Large intestine (tissue), 3 donors: ENCODE measurements around the gene TSPAN17. TPM values are rescaled to one million over a fixed set of nuclear protein-coding genes. Genes with fewer than 3 reads are reported as not detected.
A peak's percentile ranks its signal among the peaks of the same experiment; 100 is the strongest.
"Not testable (repeated sequence)": the region's sequence is repeated elsewhere in the genome, so short reads cannot be mapped to it uniquely, and the experiment has no call there.

ENCODE experiments used
- DNase-seq, 2 donors: peaks; one replicate each; pipeline versions ENCODE4 v3.0.0 to v3.0.0-alpha.2; 2013
- H3K27ac ChIP-seq: one replicate; pipeline ENCODE4 v1.5.1; 2013; ENCODE audit warnings: low read length
- H3K27me3 ChIP-seq: 2 replicates; pipeline ENCODE4 v1.6.1; 2013; ENCODE audit warnings: low read length; ENCODE audit not compliant: control insufficient read depth, insufficient read depth
- H3K36me3 ChIP-seq: 2 replicates; pipeline ENCODE4 v1.6.1; 2013; ENCODE audit warnings: low read length; ENCODE audit not compliant: control insufficient read depth, insufficient read depth
- H3K4me1 ChIP-seq: one replicate; pipeline ENCODE4 v1.6.1; 2013; ENCODE audit warnings: low read length; ENCODE audit not compliant: control insufficient read depth, insufficient read depth
- H3K4me3 ChIP-seq: one replicate; pipeline ENCODE4 v1.5.1; 2013; ENCODE audit warnings: low read length
- H3K9me3 ChIP-seq: one replicate; pipeline ENCODE4 v1.6.1; 2013; ENCODE audit warnings: mild to moderate bottlenecking, low read depth, low read length, moderate library complexity; ENCODE audit not compliant: control insufficient read depth
- WGBS: methylation state at CpG from one replicate; pipeline ENCODE4 v1.1.5; 2013; ENCODE audit warnings: low lambda C conversion rate; ENCODE audit not compliant: insufficient coverage; 5-methylcytosine and 5-hydroxymethylcytosine counted together
- polyA plus RNA-seq: library from polyadenylated mRNA; unstranded; fragments of 120-200 nt; gene quantifications from one replicate; pipeline ENCODE4 v1.2.1, GENCODE V29; 2013

Gene TSPAN17
- polyA plus RNA-seq, 1 donor, result 25.7 TPM

DNA sequence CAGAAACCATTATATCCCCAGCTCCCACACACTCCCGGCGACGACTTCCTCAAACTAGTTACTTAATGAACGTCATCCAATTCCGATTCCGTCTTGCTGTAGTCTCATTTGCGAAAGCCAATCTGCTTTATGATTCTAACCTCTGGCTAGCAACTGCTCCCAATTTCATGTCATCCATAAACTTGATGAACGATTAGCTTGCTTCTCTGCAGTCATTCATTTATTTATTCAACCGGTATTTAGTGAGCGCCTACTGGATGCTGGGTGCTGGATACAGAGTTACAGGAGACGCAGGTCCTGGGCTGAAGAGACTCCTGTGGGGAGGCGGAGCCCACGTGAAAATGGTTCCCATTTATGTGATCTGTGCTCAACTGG is 46.2 kb downstream of the TSPAN17 start:
- Histone ChIP-seq H3K36me3 (no peaks in the 10 kb centered on the region), H3K4me3 (no peak overlapping the region), H3K27me3 (peaks cover 41% of the 10 kb centered on the region), H3K9me3 (no peaks in the 10 kb centered on the region), H3K4me1 (peaks cover 9% of the 10 kb centered on the region), H3K27ac (no peak overlapping the region)
- DNase-seq, result peak in 1 of 2 donors; percentile 47
- WGBS, result 20% methylated on average over 1 of the region's 13 CpGs

DNA sequence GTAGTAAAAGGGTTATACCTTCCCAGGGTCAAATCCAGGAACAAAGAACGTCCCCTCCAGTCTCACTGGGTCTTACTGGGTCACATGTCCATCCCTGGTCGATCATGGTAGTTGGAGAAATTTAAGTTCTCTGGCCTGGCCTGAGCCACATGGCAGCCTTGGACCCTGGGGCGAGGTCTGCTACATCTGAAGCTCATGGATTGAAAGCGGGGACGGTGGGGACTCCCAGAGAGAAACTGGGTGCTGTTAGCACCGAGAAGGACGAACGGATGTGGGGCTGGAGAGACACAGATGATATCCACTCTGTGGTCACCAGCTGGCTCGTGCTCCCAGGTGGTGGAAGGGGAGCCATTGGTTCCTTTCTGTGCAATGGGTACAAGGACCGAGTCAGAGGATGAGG is 46.9 kb downstream of the TSPAN17 start:
- Histone ChIP-seq H3K36me3 (no peaks in the 10 kb centered on the region), H3K27me3 (peaks cover 47% of the 10 kb centered on the region), H3K4me1 (peaks cover 9% of the 10 kb centered on the region), H3K9me3 (no peaks in the 10 kb centered on the region), H3K27ac (no peak overlapping the region), H3K4me3 (no peak overlapping the region)
- no peak for DNase-seq
- no CpG with 5 or more reads among the region's 10 CpGs for WGBS

DNA sequence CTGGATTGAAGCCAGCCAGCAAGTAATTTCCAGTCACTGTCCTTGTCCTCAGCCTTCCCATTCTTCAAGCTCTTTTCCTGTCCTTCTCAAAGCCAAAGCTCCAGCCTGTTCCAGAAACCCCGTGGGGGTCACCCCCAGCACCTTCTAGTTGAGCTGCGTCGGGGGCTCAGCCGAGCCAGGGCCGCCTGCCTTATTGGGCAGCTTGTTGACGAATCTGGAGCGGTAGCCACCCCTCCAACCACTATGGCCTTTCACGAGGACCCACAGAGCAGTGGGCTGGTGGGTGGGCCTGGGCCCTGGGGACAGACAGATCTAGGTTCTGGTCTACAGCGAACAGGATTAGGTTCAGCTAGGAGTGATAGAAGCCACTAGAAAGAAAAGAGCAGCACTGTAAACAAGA is 47.3 kb downstream of the TSPAN17 start:
- no peak for DNase-seq
- H3K27ac ChIP-seq, result no peak overlapping the region
- H3K36me3 ChIP-seq, result no peaks in the 10 kb centered on the region
- no peak overlapping the region for H3K4me3 ChIP-seq
- no CpG with 5 or more reads among the region's 9 CpGs for WGBS
- peaks cover 9% of the 10 kb centered on the region for H3K4me1 ChIP-seq
- H3K9me3 ChIP-seq, result no peaks in the 10 kb centered on the region
- H3K27me3 ChIP-seq, result peaks cover 50% of the 10 kb centered on the region

DNA sequence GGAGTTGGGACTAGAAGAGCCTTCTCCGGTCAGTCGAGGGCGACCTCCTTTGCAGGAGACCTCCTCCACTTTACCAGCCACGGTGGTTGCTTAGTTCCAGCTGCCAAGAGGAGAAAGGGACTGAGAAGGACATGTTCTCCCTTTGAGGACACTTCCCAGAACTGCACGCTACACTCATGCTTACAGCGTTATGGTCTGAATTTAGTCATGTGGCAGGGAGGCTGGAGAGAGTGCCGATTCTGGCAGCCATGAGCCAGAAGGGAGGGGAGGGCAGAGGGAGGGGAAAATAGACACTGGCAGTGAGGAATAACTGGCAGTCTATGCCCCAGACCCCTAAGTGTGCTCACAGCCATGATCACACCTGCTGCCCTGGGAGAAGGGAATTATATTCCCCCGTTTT is 47.8 kb downstream of the TSPAN17 start:
- H3K36me3 ChIP-seq, result no peaks in the 10 kb centered on the region
- H3K4me3 ChIP-seq, result no peak overlapping the region
- no peak overlapping the region for H3K27ac ChIP-seq
- H3K4me1 ChIP-seq, result peaks cover 9% of the 10 kb centered on the region
- H3K9me3 ChIP-seq, result no peaks in the 10 kb centered on the region
- no CpG with 5 or more reads among the region's 8 CpGs for WGBS
- no peak for DNase-seq
- peaks cover 54% of the 10 kb centered on the region for H3K27me3 ChIP-seq

DNA sequence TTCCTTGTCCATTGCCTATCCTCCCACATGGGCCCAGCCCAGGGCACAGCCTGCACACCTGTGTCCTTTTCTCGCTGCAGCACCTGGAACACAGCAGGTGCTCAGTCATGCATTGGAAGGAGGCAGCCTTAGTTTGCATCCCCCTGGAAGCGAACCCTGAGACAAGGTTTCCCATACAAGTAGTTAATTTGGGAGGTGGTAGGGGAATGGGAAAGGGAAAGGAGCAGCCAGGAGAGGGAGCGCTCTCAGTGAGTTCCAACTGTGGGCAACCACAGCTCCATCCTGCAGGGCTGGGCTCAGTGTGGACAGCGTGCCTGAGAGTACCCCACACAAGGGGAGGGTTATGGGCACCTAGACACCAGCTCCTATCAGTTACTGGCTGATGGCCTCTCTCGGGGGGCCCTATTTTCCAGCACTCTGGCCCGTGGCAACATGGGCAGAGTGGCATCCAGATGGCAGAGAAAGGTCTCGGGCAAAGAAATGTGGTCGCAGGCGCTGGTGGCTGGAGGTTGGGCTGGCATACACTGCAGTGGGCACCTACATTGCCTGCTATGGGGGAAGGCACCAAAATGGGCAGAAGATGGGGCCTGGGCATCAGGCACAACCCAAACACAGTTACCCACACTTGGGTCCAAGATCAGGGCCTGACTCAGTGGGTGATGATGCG is 50.1 kb downstream of the TSPAN17 start:
- no peak overlapping the region for H3K27ac ChIP-seq
- H3K9me3 ChIP-seq, result no peaks in the 10 kb centered on the region
- H3K4me3 ChIP-seq, result no peak overlapping the region
- peaks cover 7% of the 10 kb centered on the region for H3K4me1 ChIP-seq
- 100% methylated on average over 3 of the region's 10 CpGs for WGBS
- DNase-seq, result no peak
- H3K27me3 ChIP-seq, result peaks cover 61% of the 10 kb centered on the region
- H3K36me3 ChIP-seq, result no peaks in the 10 kb centered on the region

DNA sequence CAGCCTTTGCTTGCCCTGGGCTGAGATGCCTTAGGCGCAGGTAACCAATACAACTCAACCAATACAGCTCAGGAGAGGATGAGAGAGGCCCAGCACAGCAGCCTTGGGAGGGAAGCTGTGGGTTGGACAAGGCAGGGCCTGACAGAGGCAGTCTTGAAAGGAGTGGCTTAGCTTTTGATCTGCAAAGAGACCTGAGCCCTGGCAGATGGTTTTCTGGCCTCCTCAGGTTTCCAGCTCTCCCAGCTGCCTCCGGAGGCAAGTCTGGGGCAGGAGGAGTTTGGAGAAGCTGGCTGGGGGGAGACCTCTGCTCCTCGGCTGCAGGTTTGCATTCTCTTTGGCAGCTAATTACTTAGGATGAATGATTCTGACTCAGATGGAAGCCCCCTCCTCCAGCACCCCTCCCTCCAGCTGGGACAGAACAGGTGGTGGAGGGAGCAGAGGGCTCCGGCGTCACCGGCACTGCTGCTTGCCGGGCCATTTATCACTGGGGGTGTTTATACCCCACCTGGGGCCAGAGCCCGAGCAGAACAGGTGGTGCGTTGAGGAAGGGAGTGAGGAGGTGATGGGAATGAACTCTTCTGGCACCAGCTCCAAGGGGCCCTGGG is 50.8 kb downstream of the TSPAN17 start:
- WGBS, result no CpG with 5 or more reads among the region's 9 CpGs
- Histone ChIP-seq H3K4me3 (no peak overlapping the region), H3K27ac (no peak overlapping the region), H3K4me1 (peaks cover 3% of the 10 kb centered on the region), H3K36me3 (no peaks in the 10 kb centered on the region), H3K27me3 (peaks cover 56% of the 10 kb centered on the region), H3K9me3 (no peaks in the 10 kb centered on the region)
- DNase-seq, result no peak

DNA sequence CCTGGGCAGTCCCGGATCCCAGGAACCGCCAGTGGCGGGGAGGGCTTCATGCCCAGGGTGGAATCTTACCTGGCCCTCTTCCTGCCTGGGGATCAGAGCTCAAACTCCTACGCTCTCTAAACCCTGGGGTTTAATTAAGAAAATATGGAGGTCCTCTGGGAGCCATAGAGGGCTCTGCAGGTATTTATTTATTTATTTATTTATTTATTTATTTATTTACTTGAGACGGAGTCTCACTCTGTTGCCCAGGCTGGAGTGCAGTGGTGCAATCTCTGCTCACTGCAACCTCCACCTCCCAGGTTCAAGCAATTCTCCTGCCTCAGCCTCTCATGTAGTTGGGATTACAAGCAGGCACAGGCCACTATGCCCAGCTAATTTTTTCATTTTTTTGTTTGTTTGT is 52.2 kb downstream of the TSPAN17 start:
- not testable (repeated sequence) for H3K9me3 ChIP-seq, DNase-seq, H3K36me3 ChIP-seq, H3K27ac ChIP-seq, H3K4me1 ChIP-seq, H3K4me3 ChIP-seq
- 80% methylated on average over 1 of the region's 5 CpGs for WGBS
- peaks cover 53% of the 10 kb centered on the region for H3K27me3 ChIP-seq

DNA sequence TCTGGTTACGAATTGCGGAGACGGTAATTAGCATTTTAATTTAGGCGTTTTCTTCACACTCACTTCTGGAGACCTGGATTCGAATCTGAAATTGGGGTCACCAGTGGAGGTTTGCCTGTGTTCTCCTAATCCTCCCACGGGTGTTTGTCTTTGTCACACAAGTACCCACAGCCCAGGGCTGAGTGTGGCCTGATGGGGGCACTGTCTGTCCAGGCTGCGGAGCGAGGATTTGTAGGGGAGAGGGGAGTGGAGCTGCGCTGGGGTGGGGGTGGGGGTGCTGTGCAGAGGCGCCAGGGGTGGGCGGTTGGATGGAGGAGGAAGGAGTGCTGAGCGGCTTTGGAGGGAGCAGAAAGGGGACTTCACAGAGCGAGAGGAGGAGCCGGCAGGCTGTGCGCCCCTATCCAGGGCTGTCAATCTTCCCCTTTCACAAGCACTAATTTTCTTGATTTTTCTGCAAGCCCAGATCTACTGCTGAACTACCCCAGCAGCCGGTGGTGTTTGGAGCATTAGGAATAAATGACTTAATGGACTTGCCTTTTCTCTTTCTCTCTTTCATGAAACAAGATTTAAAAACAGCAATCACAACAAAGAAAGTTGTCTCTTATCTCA is 53.1 kb downstream of the TSPAN17 start:
- H3K9me3 ChIP-seq, result no peaks in the 10 kb centered on the region
- peaks cover 53% of the 10 kb centered on the region for H3K27me3 ChIP-seq
- no peaks in the 10 kb centered on the region for H3K4me1 ChIP-seq
- no peak overlapping the region for H3K27ac ChIP-seq
- no peak overlapping the region for H3K4me3 ChIP-seq
- H3K36me3 ChIP-seq, result no peaks in the 10 kb centered on the region
- no peak for DNase-seq
- 60% methylated on average over 1 of the region's 16 CpGs for WGBS

DNA sequence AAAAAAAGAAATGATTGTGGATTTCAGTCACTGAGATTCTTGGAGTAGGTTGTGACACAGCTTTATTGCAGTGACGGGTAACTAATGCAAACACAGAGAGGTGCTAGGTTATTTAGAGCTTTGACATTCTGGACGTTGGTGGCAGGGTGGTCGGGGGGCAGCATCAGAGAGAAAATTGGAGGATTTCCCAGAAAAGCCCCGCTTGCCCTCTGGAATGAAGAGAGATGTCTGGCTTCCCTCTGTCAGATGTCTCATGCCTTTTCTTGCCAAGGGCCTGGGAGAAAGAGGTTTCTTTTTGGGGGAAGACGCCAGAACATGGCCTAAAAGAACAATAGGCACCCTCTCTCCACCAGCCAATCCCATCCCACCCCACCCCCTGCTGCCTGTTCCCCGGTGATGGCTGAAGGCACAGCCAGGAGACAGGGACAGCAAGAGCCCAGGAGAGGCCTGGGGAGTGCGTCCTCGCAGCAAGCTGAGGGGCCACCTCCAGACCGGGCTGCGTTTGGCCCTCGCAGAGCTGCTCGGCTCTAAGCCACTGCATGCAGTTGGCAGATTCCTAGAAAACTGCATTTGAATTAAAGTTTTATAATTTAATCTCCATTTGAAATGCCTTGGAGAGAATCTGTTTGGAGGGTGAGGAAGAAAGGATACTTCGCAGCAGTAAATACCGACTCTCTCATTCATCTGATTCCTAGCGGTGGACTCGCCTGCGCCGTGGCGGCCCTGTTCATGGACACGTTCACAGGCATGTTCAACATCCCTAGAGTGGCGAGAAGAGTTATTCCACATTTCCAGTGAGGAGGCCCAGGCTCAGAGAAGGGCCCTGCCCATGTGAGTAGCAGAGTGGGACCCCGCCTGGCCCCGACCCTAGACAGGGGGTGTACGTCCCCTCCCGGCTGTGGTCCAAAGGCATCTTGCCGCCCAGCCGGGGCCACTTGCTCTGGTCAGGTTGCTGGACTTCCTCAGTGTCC is 55.7 kb downstream of the TSPAN17 start:
- Histone ChIP-seq H3K4me1 (no peaks in the 10 kb centered on the region), H3K36me3 (no peaks in the 10 kb centered on the region), H3K27ac (no peak overlapping the region), H3K27me3 (peaks cover 34% of the 10 kb centered on the region), H3K9me3 (no peaks in the 10 kb centered on the region), H3K4me3 (no peak overlapping the region)
- WGBS, result no CpG with 5 or more reads among the region's 27 CpGs
- DNase-seq, result no peak

DNA sequence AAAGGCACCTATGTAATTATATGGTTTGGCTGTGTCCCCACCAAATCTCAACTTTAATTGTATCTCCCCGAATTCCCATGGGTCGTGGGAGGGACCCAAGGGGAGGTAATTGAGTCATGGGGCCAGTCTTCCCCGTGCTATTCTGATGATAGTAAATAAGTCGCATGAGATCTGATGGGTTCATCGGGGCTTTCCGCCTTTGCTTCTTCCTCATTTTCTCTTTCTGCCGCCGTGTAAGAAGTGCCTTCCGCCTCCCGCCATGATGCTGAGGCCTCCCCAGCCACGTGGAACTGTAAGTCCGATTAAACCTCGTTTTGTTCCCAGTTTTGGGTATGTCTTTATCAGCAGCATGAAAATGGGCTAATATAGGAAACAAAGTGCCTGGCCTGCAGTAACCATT is 56.6 kb downstream of the TSPAN17 start:
- Histone ChIP-seq H3K4me1 (no peaks in the 10 kb centered on the region), H3K9me3 (no peaks in the 10 kb centered on the region), H3K4me3 (no peak overlapping the region), H3K27me3 (peaks cover 26% of the 10 kb centered on the region), H3K27ac (no peak overlapping the region), H3K36me3 (no peaks in the 10 kb centered on the region)
- 88% methylated on average over 6 of the region's 13 CpGs for WGBS
- DNase-seq, result no peak
